Esophagus muscularis mucosa (tissue), 4 donors: ENCODE data around the gene SMIM22. TPM values are rescaled to one million over a fixed set of nuclear protein-coding genes. Genes with fewer than 3 reads are reported as not detected.

ENCODE experiments used
- DNase-seq: peaks from one replicate; pipeline ENCODE4 v3.0.0-alpha.2; 2017; ENCODE audit errors: extremely low spot score
- H3K27ac ChIP-seq, 4 donors: fragments of 200-600 bp; sonication (generic); replicated peaks in 1 of 4; 1 replicate in 3 of 4; 2 replicates in 1 of 4; pipeline ENCODE4 v1.5.1; 2016 to 2019; ENCODE audit warnings: mild to moderate bottlenecking in 1 of 4
- H3K27me3 ChIP-seq, 4 donors: fragments of 200-600 bp; sonication (generic); one replicate each; pipeline versions ENCODE4 v1.5.1 to v1.6.0; 2016 to 2019
- H3K36me3 ChIP-seq, 4 donors: fragments of 200-600 bp; sonication (generic); one replicate each; pipeline ENCODE4 v1.5.1; 2016 to 2019
- H3K4me1 ChIP-seq, 4 donors: fragments of 200-600 bp; sonication (generic); one replicate each; pipeline ENCODE4 v1.5.1; 2016 to 2019
- H3K4me3 ChIP-seq, 4 donors: fragments of 200-600 bp; sonication (generic); 1 replicate in 2 of 4; 2 replicates in 2 of 4; pipeline ENCODE4 v1.5.1; 2016 to 2019; ENCODE audit warnings: mild to moderate bottlenecking in 4 of 4, moderate library complexity in 1 of 4
- H3K9me3 ChIP-seq, 4 donors: fragments of 200-600 bp; sonication (generic); 1 replicate in 3 of 4; 2 replicates in 1 of 4; pipeline ENCODE4 v1.5.1; 2016 to 2019
- EP300 ChIP-seq: sonication (generic); formaldehyde crosslinking; IDR thresholded peaks from one replicate; pipeline ENCODE4 v1.6.1; 2017; ENCODE audit warnings: antibody characterized with exemption
- POLR2A ChIP-seq: fragments of 450-650 bp; IDR thresholded peaks from one replicate; pipeline ENCODE4 v1.6.1; 2017; ENCODE audit warnings: antibody characterized with exemption, moderate library complexity, mild to moderate bottlenecking, low read depth
- POLR2AphosphoS5 ChIP-seq, 2 donors: sonication (generic); formaldehyde crosslinking; IDR thresholded peaks; one replicate each; pipeline ENCODE4 v1.6.1; 2017; ENCODE audit warnings: antibody characterized with exemption in 2 of 2
- WGBS: methylation state at CpG from one replicate; pipeline ENCODE4 v1.1.5; 2018; 5-methylcytosine and 5-hydroxymethylcytosine counted together
- intact Hi-C: fragments of 100-400 bp; cut with DNase I; formaldehyde crosslinking; loops from one replicate; pipeline ENCODE4 v1.15.1; 2023
- total RNA-seq, 4 donors: library from RNA; depleted of rRNA; stranded (reverse); fragments of >200 nt; gene quantifications; one replicate each; pipeline versions ENCODE4 v1.1.0 to v1.2.1, GENCODE V29; 2016
- TF ChIP-seq, protein P1 (sequence below), 3 experiments: fragments of 200-600 bp in 2 of 3; fragments of 450-650 bp in 1 of 3; sonication (generic) in 2 of 3; IDR thresholded peaks; one replicate each; pipeline ENCODE4 v1.5.1; 2017 to 2019; ENCODE audit warnings: antibody characterized with exemption in 3 of 3, mild to moderate bottlenecking in 2 of 3, moderate library complexity in 1 of 3

SMIM22 gene
- total RNA-seq, 4 donors from 2014 or later = not detected

- Histone ChIP-seq H3K27me3 (no peaks in the 10 kb centered on the region), H3K36me3 (peaks cover 13 to 72% (median 57%) of the 10 kb centered on the region in 4 donors), H3K27ac (peak overlapping the region; percentile 87 to 93 (median 90)), H3K9me3 (no peaks in the 10 kb centered on the region), H3K4me3 (peak overlapping the region; percentile 73 to 92 (median 83)), H3K4me1 (peaks cover 31 to 48% (median 45%) of the 10 kb centered on the region in 4 donors)
- whole genome bisulfite sequencing = 32% methylated on average over 21 of the region's 29 CpGs
- DNase-seq = no peak
- intact Hi-C loops = loop anchor here (5.0 kb wide), 3 partner anchors 34 to 69 kb away; partner anchors contain the start of genes ANKS3, DNAAF8, GLYR1 and UBN1
- TF ChIP-seq, protein P1, sequence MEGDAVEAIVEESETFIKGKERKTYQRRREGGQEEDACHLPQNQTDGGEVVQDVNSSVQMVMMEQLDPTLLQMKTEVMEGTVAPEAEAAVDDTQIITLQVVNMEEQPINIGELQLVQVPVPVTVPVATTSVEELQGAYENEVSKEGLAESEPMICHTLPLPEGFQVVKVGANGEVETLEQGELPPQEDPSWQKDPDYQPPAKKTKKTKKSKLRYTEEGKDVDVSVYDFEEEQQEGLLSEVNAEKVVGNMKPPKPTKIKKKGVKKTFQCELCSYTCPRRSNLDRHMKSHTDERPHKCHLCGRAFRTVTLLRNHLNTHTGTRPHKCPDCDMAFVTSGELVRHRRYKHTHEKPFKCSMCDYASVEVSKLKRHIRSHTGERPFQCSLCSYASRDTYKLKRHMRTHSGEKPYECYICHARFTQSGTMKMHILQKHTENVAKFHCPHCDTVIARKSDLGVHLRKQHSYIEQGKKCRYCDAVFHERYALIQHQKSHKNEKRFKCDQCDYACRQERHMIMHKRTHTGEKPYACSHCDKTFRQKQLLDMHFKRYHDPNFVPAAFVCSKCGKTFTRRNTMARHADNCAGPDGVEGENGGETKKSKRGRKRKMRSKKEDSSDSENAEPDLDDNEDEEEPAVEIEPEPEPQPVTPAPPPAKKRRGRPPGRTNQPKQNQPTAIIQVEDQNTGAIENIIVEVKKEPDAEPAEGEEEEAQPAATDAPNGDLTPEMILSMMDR (IDR thresholded peaks at IDR 0.05) = no peak
- TF ChIP-seq POLR2AphosphoS5 (IDR thresholded peaks at IDR 0.05) = no peak
Measured at GRCh38 chr16:4801051-4801961, 6.1 kb downstream of the SMIM22 start.

GRCh38 chr16:4801962-4802658 lies 6.9 kb downstream of the SMIM22 start, which contains the start of gene ROGDI:
Gene ROGDI (minus strand): TSS chr16:4802633. CDS start chr16:4802571, 62 bp downstream.
- peak; percentile 96 for DNase-seq
- 0% methylated on average over 12 of the region's 70 CpGs for WGBS
- H3K4me3 ChIP-seq = peak within 1 kb of the TSS; percentile 73 to 92 (median 83)
- peaks cover 16 to 71% (median 56%) of the 10 kb centered on the region in 4 donors for H3K36me3 ChIP-seq
- peak within 1 kb of the TSS; percentile 87 to 93 (median 90) for H3K27ac ChIP-seq
- intact Hi-C loops = loop anchor here (5.0 kb wide), 3 partner anchors 35 to 70 kb away; partner anchors contain the start of genes ANKS3, DNAAF8, GLYR1 and UBN1
- no peaks in the 10 kb centered on the region for H3K27me3 ChIP-seq
- TF ChIP-seq, protein P1 (IDR thresholded peaks at IDR 0.05) = no peak
- TF ChIP-seq POLR2AphosphoS5 (IDR thresholded peaks at IDR 0.05) (peak; percentile 48 to 62), POLR2A (no peak), EP300 (no peak)
- no peaks in the 10 kb centered on the region for H3K9me3 ChIP-seq
- H3K4me1 ChIP-seq = peaks cover 31 to 48% (median 45%) of the 10 kb centered on the region in 4 donors

DNA sequence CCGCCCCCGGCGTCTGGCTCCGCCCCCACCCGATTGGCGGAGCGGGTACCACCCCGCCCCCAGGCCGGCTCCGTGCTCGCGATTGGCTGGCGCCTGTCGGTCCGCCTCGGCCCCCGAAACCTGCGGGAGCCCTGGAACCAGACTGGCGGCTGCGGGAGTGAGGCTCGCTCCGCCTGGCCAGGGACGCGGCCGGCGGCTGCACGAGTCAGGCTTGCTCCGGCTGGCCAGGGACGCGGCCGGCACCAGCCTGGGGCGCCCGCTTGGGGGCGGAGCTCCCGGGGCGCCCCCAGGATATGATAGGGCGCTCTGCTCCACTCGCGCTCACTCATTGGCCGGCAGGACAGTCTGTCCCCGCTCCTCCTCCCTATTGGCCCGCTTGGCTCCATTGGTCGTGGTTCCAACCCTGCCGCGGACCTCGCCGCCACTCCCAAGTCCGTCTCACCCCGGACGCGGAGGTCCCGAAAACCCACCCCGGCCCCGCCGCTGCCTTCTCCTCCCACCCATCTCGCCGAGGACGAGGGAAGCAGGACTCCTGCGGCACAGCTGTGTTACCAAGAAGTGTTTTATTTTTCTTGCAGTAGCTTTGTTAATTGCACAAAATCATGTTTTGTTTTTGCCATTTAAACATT lies 7.6 kb downstream of the SMIM22 start:
- DNase-seq = peak; percentile 97
- Histone ChIP-seq H3K27ac (peak overlapping the region; percentile 87 to 93 (median 90)), H3K4me1 (peaks cover 31 to 48% (median 45%) of the 10 kb centered on the region in 4 donors), H3K36me3 (peaks cover 18 to 71% (median 56%) of the 10 kb centered on the region in 4 donors), H3K9me3 (no peaks in the 10 kb centered on the region), H3K27me3 (no peaks in the 10 kb centered on the region), H3K4me3 (peak overlapping the region; percentile 73 to 92 (median 83))
- intact Hi-C loops = loop anchor here (5.0 kb wide), 3 partner anchors 35 to 70 kb away; partner anchors contain the start of genes ANKS3, DNAAF8, GLYR1 and UBN1
- TF ChIP-seq EP300 = no peak
- TF ChIP-seq, protein P1 (IDR thresholded peaks at IDR 0.05) = peak in 1 of 3 experiments; percentile 33
- no peak for TF ChIP-seq POLR2A
- TF ChIP-seq POLR2AphosphoS5 (IDR thresholded peaks at IDR 0.05) = peak; percentile 39 to 67
- 1% methylated on average over 25 of the region's 59 CpGs for WGBS

DNA sequence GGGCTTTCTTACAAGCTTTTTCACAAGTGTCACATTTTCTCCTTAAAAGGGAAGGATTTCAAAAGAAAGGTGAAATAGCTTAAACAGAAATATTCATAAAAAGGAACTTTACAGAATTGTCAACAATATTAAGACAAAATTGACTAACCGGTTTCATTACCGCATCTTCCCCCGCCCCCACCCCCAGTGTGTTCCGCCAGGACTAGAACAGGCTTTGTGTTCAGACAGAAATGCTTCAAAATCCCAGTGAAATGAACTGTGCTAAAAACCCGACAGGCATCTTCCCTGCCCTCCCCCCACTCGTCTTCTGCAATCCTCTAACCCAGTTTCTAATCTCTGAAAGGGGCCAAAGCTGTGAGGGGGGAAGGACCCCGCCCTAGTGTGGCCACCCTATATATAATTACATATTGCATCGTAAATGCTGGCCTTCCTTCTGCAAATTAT lies 8.3 kb downstream of the SMIM22 start:
- Histone ChIP-seq H3K4me3 (peak overlapping the region; percentile 73 to 92 (median 83)), H3K27ac (peak overlapping the region; percentile 87 to 93 (median 90)), H3K4me1 (peaks cover 31 to 48% (median 45%) of the 10 kb centered on the region in 4 donors), H3K9me3 (no peaks in the 10 kb centered on the region), H3K36me3 (peaks cover 21 to 71% (median 56%) of the 10 kb centered on the region in 4 donors), H3K27me3 (no peaks in the 10 kb centered on the region)
- TF ChIP-seq, protein P1 (IDR thresholded peaks at IDR 0.05) = no peak
- TF ChIP-seq POLR2A (no peak), POLR2AphosphoS5 (IDR thresholded peaks at IDR 0.05) (no peak), EP300 (no peak)
- intact Hi-C loops = loop anchor here (5.0 kb wide), 3 partner anchors 36 to 71 kb away; partner anchors contain the start of genes ANKS3, DNAAF8, GLYR1 and UBN1
- WGBS = 39% methylated on average over 8 of the region's 8 CpGs
- no peak for DNase-seq
